ENCODE measurements around the gene GPER1.
"Not testable (repeated sequence)": the region's sequence is repeated elsewhere in the genome, so short reads cannot be mapped to it uniquely, and the experiment has no call there.

GPER1 gene

GRCh38 chr7:1103009-1103788, 15.3 kb downstream of the GPER1 start:
- no peak for DNase-seq (ENCODE audit: low read depth, low spot score)

GRCh38 chr7:1103789-1104515, 16.0 kb downstream of the GPER1 start:
- no peak for DNase-seq (ENCODE audit: low read depth, low spot score)

- peak; percentile 81 for DNase-seq (ENCODE audit: low read depth, low spot score)
Measured at GRCh38 chr7:1104516-1105179, 16.7 kb downstream of the GPER1 start.

GRCh38 chr7:1105189-1105588, 17.3 kb downstream of the GPER1 start:
- DNase-seq (ENCODE audit: low read depth, low spot score) = no peak

- DNase-seq (ENCODE audit: low read depth, low spot score) = no peak
Measured at GRCh38 chr7:1106063-1106792, 18.3 kb downstream of the GPER1 start.

- no peak for DNase-seq (ENCODE audit: low read depth, low spot score)
Measured at GRCh38 chr7:1106793-1107421, 19.0 kb downstream of the GPER1 start.

- DNase-seq (ENCODE audit: low read depth, low spot score) = no peak
Measured at GRCh38 chr7:1108264-1108920, 20.5 kb downstream of the GPER1 start.

- no peak for DNase-seq (ENCODE audit: low read depth, low spot score)
Measured at GRCh38 chr7:1109581-1110310, 21.8 kb downstream of the GPER1 start.

- no peak for DNase-seq (ENCODE audit: low read depth, low spot score)
Measured at GRCh38 chr7:1110358-1110757, 22.4 kb downstream of the GPER1 start.

GRCh38 chr7:1111156-1111555, 23.2 kb downstream of the GPER1 start:
- no peak for DNase-seq (ENCODE audit: low read depth, low spot score)

- no peak for DNase-seq (ENCODE audit: low read depth, low spot score)
Measured at GRCh38 chr7:1112109-1112508, 24.2 kb downstream of the GPER1 start.

- DNase-seq (ENCODE audit: low read depth, low spot score) = no peak
Measured at GRCh38 chr7:1112625-1113547, 25.0 kb downstream of the GPER1 start.

GRCh38 chr7:1113548-1113885, 25.6 kb downstream of the GPER1 start:
- DNase-seq (ENCODE audit: low read depth, low spot score) = no peak

GRCh38 chr7:1114088-1114487, 26.2 kb downstream of the GPER1 start:
- DNase-seq (ENCODE audit: low read depth, low spot score) = no peak

GRCh38 chr7:1114505-1114904, 26.6 kb downstream of the GPER1 start:
- DNase-seq (ENCODE audit: low read depth, low spot score) = no peak

- not testable (repeated sequence) for DNase-seq (ENCODE audit: low read depth, low spot score)
Measured at GRCh38 chr7:1115171-1116045, 27.5 kb downstream of the GPER1 start.

GRCh38 chr7:1116383-1117008, 28.6 kb downstream of the GPER1 start:
- DNase-seq (ENCODE audit: low read depth, low spot score) = not testable (repeated sequence)

All from smooth muscle cell of the brain vasculature (primary cell).